GM12878 (cell line): ENCODE measurements around the gene KCNN3.
"Not testable (repeated sequence)": the region's sequence is repeated elsewhere in the genome, so short reads cannot be mapped to it uniquely, and the experiment has no call there.

Experiments
- CHD1 ChIP-seq: IDR thresholded peaks from 2 replicates; pipeline ENCODE4 v1.6.1; 2012; ENCODE audit warnings: low read depth, low read length, improper control_type of control experiment
- LARP7 ChIP-seq: fragments of 450-650 bp; IDR thresholded peaks from 2 replicates; pipeline ENCODE4 v1.6.1; 2017; ENCODE audit warnings: mild to moderate bottlenecking
- NR2C2 ChIP-seq: IDR thresholded peaks from 2 replicates; pipeline ENCODE4 v1.6.1; 2011; ENCODE audit warnings: borderline replicate concordance, low read depth; ENCODE audit not compliant: control insufficient read depth, insufficient read length
- POLR2AphosphoS5 ChIP-seq: IDR thresholded peaks from 2 replicates; pipeline ENCODE4 v1.6.1; 2011; ENCODE audit warnings: mild to moderate bottlenecking, low read length, inconsistent platforms
- SUZ12 ChIP-seq: fragments of 200-600 bp; sonication (generic); IDR thresholded peaks from one replicate; pipeline ENCODE4 v1.6.1; 2018; ENCODE audit warnings: antibody characterized with exemption, mild to moderate bottlenecking; ENCODE audit not compliant: unreplicated experiment
- YY1 ChIP-seq: IDR thresholded peaks from 2 replicates; pipeline ENCODE4 v1.6.1; 2011; ENCODE audit warnings: low read depth, mild to moderate bottlenecking, low read length
- TF ChIP-seq, protein P1 (sequence below): IDR thresholded peaks from 2 replicates; pipeline ENCODE4 v1.6.1; 2012; ENCODE audit warnings: mild to moderate bottlenecking, low read depth, low read length
- TF ChIP-seq, protein P2 (sequence below), 3 experiments: IDR thresholded peaks in 2 of 3; conservative IDR thresholded peaks in 1 of 3; 2 replicates each; pipeline ENCODE4 v1.5.1; 2011; ENCODE audit warnings: low read depth in 3 of 3, low read length in 3 of 3, mild to moderate bottlenecking in 3 of 3, control low read depth in 2 of 3, moderate library complexity in 2 of 3, inconsistent platforms in 1 of 3, mixed read lengths in 1 of 3; ENCODE audit not compliant: control insufficient read depth in 2 of 3, insufficient read depth in 1 of 3; ENCODE audit errors: extremely low read depth in 1 of 3

DNA sequence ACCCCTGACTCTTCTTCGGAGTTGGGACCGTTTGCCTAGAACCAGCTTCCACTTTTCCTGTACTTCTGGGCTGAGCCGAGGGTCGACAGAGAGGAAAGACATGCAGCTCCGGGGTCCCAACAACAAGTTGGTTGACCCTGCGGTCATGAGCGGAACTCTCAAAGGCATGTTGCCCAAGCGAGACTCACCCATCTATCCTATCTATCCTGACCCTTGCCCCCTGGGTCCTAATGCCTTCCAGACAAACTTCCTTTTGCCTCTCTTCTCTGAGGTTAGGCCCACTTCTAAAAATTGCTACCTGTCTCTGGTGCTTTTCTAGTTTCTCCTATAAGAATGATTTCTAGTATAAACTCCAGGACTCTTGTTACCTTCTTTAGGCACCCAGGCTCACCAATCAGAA lies 197.8 kb downstream of the KCNN3 start:
- TF ChIP-seq NR2C2, LARP7, POLR2AphosphoS5, CHD1, SUZ12, YY1: not testable (repeated sequence)
- TF ChIP-seq, protein P1, sequence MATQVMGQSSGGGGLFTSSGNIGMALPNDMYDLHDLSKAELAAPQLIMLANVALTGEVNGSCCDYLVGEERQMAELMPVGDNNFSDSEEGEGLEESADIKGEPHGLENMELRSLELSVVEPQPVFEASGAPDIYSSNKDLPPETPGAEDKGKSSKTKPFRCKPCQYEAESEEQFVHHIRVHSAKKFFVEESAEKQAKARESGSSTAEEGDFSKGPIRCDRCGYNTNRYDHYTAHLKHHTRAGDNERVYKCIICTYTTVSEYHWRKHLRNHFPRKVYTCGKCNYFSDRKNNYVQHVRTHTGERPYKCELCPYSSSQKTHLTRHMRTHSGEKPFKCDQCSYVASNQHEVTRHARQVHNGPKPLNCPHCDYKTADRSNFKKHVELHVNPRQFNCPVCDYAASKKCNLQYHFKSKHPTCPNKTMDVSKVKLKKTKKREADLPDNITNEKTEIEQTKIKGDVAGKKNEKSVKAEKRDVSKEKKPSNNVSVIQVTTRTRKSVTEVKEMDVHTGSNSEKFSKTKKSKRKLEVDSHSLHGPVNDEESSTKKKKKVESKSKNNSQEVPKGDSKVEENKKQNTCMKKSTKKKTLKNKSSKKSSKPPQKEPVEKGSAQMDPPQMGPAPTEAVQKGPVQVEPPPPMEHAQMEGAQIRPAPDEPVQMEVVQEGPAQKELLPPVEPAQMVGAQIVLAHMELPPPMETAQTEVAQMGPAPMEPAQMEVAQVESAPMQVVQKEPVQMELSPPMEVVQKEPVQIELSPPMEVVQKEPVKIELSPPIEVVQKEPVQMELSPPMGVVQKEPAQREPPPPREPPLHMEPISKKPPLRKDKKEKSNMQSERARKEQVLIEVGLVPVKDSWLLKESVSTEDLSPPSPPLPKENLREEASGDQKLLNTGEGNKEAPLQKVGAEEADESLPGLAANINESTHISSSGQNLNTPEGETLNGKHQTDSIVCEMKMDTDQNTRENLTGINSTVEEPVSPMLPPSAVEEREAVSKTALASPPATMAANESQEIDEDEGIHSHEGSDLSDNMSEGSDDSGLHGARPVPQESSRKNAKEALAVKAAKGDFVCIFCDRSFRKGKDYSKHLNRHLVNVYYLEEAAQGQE, result not testable (repeated sequence)
- TF ChIP-seq, protein P2, sequence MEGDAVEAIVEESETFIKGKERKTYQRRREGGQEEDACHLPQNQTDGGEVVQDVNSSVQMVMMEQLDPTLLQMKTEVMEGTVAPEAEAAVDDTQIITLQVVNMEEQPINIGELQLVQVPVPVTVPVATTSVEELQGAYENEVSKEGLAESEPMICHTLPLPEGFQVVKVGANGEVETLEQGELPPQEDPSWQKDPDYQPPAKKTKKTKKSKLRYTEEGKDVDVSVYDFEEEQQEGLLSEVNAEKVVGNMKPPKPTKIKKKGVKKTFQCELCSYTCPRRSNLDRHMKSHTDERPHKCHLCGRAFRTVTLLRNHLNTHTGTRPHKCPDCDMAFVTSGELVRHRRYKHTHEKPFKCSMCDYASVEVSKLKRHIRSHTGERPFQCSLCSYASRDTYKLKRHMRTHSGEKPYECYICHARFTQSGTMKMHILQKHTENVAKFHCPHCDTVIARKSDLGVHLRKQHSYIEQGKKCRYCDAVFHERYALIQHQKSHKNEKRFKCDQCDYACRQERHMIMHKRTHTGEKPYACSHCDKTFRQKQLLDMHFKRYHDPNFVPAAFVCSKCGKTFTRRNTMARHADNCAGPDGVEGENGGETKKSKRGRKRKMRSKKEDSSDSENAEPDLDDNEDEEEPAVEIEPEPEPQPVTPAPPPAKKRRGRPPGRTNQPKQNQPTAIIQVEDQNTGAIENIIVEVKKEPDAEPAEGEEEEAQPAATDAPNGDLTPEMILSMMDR (IDR thresholded peaks at IDR 0.05 in 2 of 3, conservative IDR thresholded peaks at IDR 0.05 in 1 of 3; ENCODE audit: control insufficient read depth in 2 of 3, extremely low read depth in 1 of 3, insufficient read depth in 1 of 3, low read depth in 3 of 3, low read length in 3 of 3), result not testable (repeated sequence)
